HFFc6 (cell line): ENCODE results near the gene WDR7. TPM values are rescaled to one million over a fixed set of nuclear protein-coding genes. Genes with fewer than 3 reads are reported as not detected.

ENCODE experiments used
- DNase-seq: peaks from one replicate; pipeline ENCODE4 v3.0.0-alpha.2; 2018
- H3K27ac Mint-ChIP-seq: 2 replicates; pipeline ENCODE4 v1.8.0; 2020; ENCODE audit warnings: mild to moderate bottlenecking, mixed read lengths
- H3K27me3 Mint-ChIP-seq: 2 replicates; pipeline ENCODE4 v1.8.0; 2021; ENCODE audit warnings: mild to moderate bottlenecking, moderate library complexity, mixed read lengths; ENCODE audit not compliant: insufficient read depth
- H3K36me3 Mint-ChIP-seq: 2 replicates; pipeline ENCODE4 v1.8.0; 2021; ENCODE audit warnings: low read depth, mixed read lengths
- H3K4me1 Mint-ChIP-seq: 2 replicates; pipeline ENCODE4 v1.8.0; 2020; ENCODE audit warnings: low read depth, mixed read lengths
- H3K4me3 Mint-ChIP-seq: 2 replicates; pipeline ENCODE4 v1.8.0; 2020; ENCODE audit warnings: mild to moderate bottlenecking, moderate library complexity, mixed read lengths
- H3K9me3 Mint-ChIP-seq: 2 replicates; pipeline ENCODE4 v1.8.0; 2020; ENCODE audit warnings: mild to moderate bottlenecking, mixed read lengths
- CTCF ChIP-seq: fragments of 200-600 bp; sonication (generic); IDR thresholded peaks from 2 replicates; pipeline ENCODE4 v1.5.0; 2021; ENCODE audit warnings: antibody characterized with exemption, mild to moderate bottlenecking
- total RNA-seq, 6 experiments: library from RNA; stranded (reverse); fragmentation: NEBNext Ultra II Directional; extraction: Animal tissue kit (Norgen Biotek cat#: 25700); gene quantifications; 2 replicates in 1 of 6; 3 replicates in 5 of 6; pipeline ENCODE4 v1.2.3, GENCODE V29; 2021

The WDR7 gene
- total RNA-seq, 6 experiments from 2014 or later = 14.0 to 19.7 (median 16.6) TPM

- no peak overlapping the region for H3K4me3 Mint-ChIP-seq
- no peak for DNase-seq
Observed at GRCh38 chr18:56804395-56804794, 153.2 kb downstream of the WDR7 start.

GRCh38 chr18:56807901-56808300 lies 156.7 kb downstream of the WDR7 start:
- H3K27ac Mint-ChIP-seq = no peak overlapping the region
- H3K4me1 Mint-ChIP-seq = peaks cover 3% of the 10 kb centered on the region
- no peaks in the 10 kb centered on the region for H3K9me3 Mint-ChIP-seq
- no peak for TF ChIP-seq CTCF
- no peak overlapping the region for H3K4me3 Mint-ChIP-seq
- no peak for DNase-seq
- no peaks in the 10 kb centered on the region; the same call in 1 of the 2 replicates for H3K36me3 Mint-ChIP-seq
- no peaks in the 10 kb centered on the region for H3K27me3 Mint-ChIP-seq

More at GRCh38 chr18:56804395-56804794, 153.2 kb downstream of the WDR7 start:
- no peak for TF ChIP-seq CTCF
- H3K4me1 Mint-ChIP-seq = peaks cover 16% of the 10 kb centered on the region
- no peaks in the 10 kb centered on the region; the same call in none of the 2 replicates for H3K36me3 Mint-ChIP-seq
- no peak overlapping the region for H3K27ac Mint-ChIP-seq
- H3K27me3 Mint-ChIP-seq = no peaks in the 10 kb centered on the region
- no peaks in the 10 kb centered on the region for H3K9me3 Mint-ChIP-seq

- Mint-ChIP-seq H3K36me3 (no peaks in the 10 kb centered on the region; the same call in 1 of the 2 replicates), H3K27me3 (no peaks in the 10 kb centered on the region; the same call in 1 of the 2 replicates), H3K27ac (no peak overlapping the region), H3K4me3 (no peak overlapping the region), H3K9me3 (no peaks in the 10 kb centered on the region), H3K4me1 (peaks cover 12% of the 10 kb centered on the region)
- DNase-seq = no peak
- no peak for TF ChIP-seq CTCF
Observed at GRCh38 chr18:56812674-56813073, 161.5 kb downstream of the WDR7 start.

GRCh38 chr18:56815926-56816325 lies 164.8 kb downstream of the WDR7 start:
- TF ChIP-seq CTCF = no peak
- Mint-ChIP-seq H3K36me3 (no peaks in the 10 kb centered on the region; the same call in 1 of the 2 replicates), H3K4me1 (peaks cover 12% of the 10 kb centered on the region), H3K27ac (no peak overlapping the region), H3K27me3 (no peaks in the 10 kb centered on the region; the same call in 1 of the 2 replicates), H3K4me3 (no peak overlapping the region), H3K9me3 (no peaks in the 10 kb centered on the region)
- no peak for DNase-seq

GRCh38 chr18:56823986-56824565 lies 172.9 kb downstream of the WDR7 start:
- no peak for DNase-seq
- H3K4me3 Mint-ChIP-seq = no peak overlapping the region

More at GRCh38 chr18:56823986-56824565, 172.9 kb downstream of the WDR7 start:
- H3K27ac Mint-ChIP-seq = no peak overlapping the region
- peaks cover 12% of the 10 kb centered on the region for H3K36me3 Mint-ChIP-seq
- H3K27me3 Mint-ChIP-seq = peaks cover 2% of the 10 kb centered on the region; the same call in 1 of the 2 replicates
- no peaks in the 10 kb centered on the region for H3K9me3 Mint-ChIP-seq
- no peaks in the 10 kb centered on the region; the same call in 1 of the 2 replicates for H3K4me1 Mint-ChIP-seq
- TF ChIP-seq CTCF = no peak
